OCI-LY7 (cell line): Measurements from ENCODE around the gene RNF215. TPM values are rescaled to one million over a fixed set of nuclear protein-coding genes. Genes with fewer than 3 reads are reported as not detected.

Experiments
- BruUV-seq: library from RNA; stranded (reverse); fragments of 400-500 nt; replicated peaks from 2 replicates; lab custom pipeline; 2021; lab: Mats Ljungman, UMichigan
- CTCF ChIA-PET: fragments of 300-600 bp; sonication (Branson Sonifier 250); formaldehyde crosslinking; loops from one replicate; lab custom pipeline; 2022; ENCODE audit warnings: antibody characterized with exemption; ENCODE audit not compliant: unreplicated experiment; lab: Charles Lee
- POLR2A ChIA-PET: fragments of 300-600 bp; sonication (Branson Sonifier 250); formaldehyde crosslinking; loops from one replicate; lab custom pipeline; 2022; ENCODE audit warnings: antibody characterized with exemption; lab: Charles Lee
- DNase-seq: peaks from one replicate; pipeline ENCODE4 v3.0.0-alpha.2; 2015; ENCODE audit warnings: low spot score
- H2AFZ ChIP-seq: fragments of 200-600 bp; sonication (generic), shearing (Covaris generic); 2 replicates; pipeline ENCODE4 v1.6.1; 2014; ENCODE audit warnings: mild to moderate bottlenecking, antibody characterized with exemption, low read length, moderate library complexity
- H3K27ac ChIP-seq: fragments of 200-600 bp; sonication (generic); 2 replicates; pipeline ENCODE4 v1.5.1; 2014; ENCODE audit warnings: mixed run types, low read depth, mild to moderate bottlenecking, moderate library complexity, low read length, inconsistent platforms; ENCODE audit not compliant: poor library complexity, severe bottlenecking
- H3K36me3 ChIP-seq: fragments of 200-600 bp; sonication (generic); 2 replicates; pipeline ENCODE4 v1.6.1; 2014; ENCODE audit warnings: mild to moderate bottlenecking, antibody characterized with exemption, low read length, moderate library complexity, mixed read lengths; ENCODE audit not compliant: insufficient read depth
- H3K4me1 ChIP-seq: fragments of 200-600 bp; sonication (generic); 2 replicates; pipeline ENCODE4 v1.5.1; 2014; ENCODE audit warnings: mild to moderate bottlenecking, low read length; ENCODE audit not compliant: insufficient read depth, poor library complexity, severe bottlenecking
- H3K4me2 ChIP-seq: fragments of 200-600 bp; sonication (generic); 2 replicates; pipeline ENCODE4 v1.6.1; 2014; ENCODE audit warnings: mild to moderate bottlenecking, low read length
- H3K4me3 ChIP-seq: fragments of 200-600 bp; sonication (generic); 2 replicates; pipeline ENCODE4 v1.5.1; 2014; ENCODE audit warnings: mild to moderate bottlenecking, low read depth, low read length; ENCODE audit not compliant: poor library complexity, severe bottlenecking
- H3K79me2 ChIP-seq: fragments of 200-600 bp; sonication (generic); 2 replicates; pipeline ENCODE4 v1.6.1; 2016; ENCODE audit warnings: low read depth, mild to moderate bottlenecking, low read length, moderate library complexity, mixed read lengths; ENCODE audit not compliant: insufficient read depth
- H3K9me2 ChIP-seq: fragments of 200-600 bp; sonication (generic); 2 replicates; pipeline ENCODE4 v1.6.1; 2016; ENCODE audit warnings: mild to moderate bottlenecking, low read length, mixed read lengths; ENCODE audit not compliant: insufficient read depth
- H3K9me3 ChIP-seq: fragments of 200-600 bp; sonication (generic); 2 replicates; pipeline ENCODE4 v1.6.1; 2014; ENCODE audit warnings: mild to moderate bottlenecking, mixed run types, low read length, mixed read lengths
- H4K20me1 ChIP-seq: fragments of 200-600 bp; sonication (generic); 2 replicates; pipeline ENCODE4 v1.6.1; 2014; ENCODE audit warnings: mild to moderate bottlenecking, antibody characterized with exemption, low read length, moderate library complexity, mixed read lengths; ENCODE audit not compliant: insufficient read depth
- EZH2phosphoT487 ChIP-seq: fragments of 200-600 bp; sonication (generic); IDR thresholded peaks from 2 replicates; pipeline ENCODE4 v1.6.1; 2018; ENCODE audit warnings: low read depth, borderline replicate concordance, mild to moderate bottlenecking, mixed run types, antibody characterized with exemption, low read length, moderate library complexity, mixed read lengths
- intact Hi-C: fragments of 100-400 bp; cut with micrococcal nuclease; formaldehyde crosslinking; loops from one replicate; pipeline ENCODE4 v1.10.0; 2022; ENCODE audit not compliant: unreplicated experiment
- total RNA-seq, 2 experiments: library from RNA; depleted of rRNA in 1 of 2; stranded (reverse); fragments of >200 nt in 1 of 2; shearing (Covaris generic) in 1 of 2; gene quantifications; 2 replicates each; pipeline ENCODE4 v1.2.3, GENCODE V29; 2014 to 2022
- TF ChIP-seq, protein P1 (sequence below): fragments of 200-600 bp; sonication (generic); conservative IDR thresholded peaks from 2 replicates; pipeline ENCODE4 v1.5.1; 2014; ENCODE audit warnings: mild to moderate bottlenecking, antibody characterized with exemption, low read length, moderate library complexity, mixed read lengths

RNF215 gene
- total RNA-seq, 2 experiments from 2014 or later, result 8.0 to 13.8 TPM

- H3K36me3 ChIP-seq, result no peaks in the 10 kb centered on the region
- DNase-seq, result no peak
- peaks cover 6% of the 10 kb centered on the region for H3K4me1 ChIP-seq
- no peak overlapping the region for H3K4me3 ChIP-seq
- no peak overlapping the region for H3K27ac ChIP-seq
- H3K4me2 ChIP-seq, result no peak overlapping the region
- POLR2A ChIA-PET, result no interaction called here
- no TSS peak for BruUV-seq
- H2AFZ ChIP-seq, result no peak overlapping the region
- CTCF ChIA-PET, result no interaction called here
- H3K9me3 ChIP-seq, result no peaks in the 10 kb centered on the region
- TF ChIP-seq, protein P1, sequence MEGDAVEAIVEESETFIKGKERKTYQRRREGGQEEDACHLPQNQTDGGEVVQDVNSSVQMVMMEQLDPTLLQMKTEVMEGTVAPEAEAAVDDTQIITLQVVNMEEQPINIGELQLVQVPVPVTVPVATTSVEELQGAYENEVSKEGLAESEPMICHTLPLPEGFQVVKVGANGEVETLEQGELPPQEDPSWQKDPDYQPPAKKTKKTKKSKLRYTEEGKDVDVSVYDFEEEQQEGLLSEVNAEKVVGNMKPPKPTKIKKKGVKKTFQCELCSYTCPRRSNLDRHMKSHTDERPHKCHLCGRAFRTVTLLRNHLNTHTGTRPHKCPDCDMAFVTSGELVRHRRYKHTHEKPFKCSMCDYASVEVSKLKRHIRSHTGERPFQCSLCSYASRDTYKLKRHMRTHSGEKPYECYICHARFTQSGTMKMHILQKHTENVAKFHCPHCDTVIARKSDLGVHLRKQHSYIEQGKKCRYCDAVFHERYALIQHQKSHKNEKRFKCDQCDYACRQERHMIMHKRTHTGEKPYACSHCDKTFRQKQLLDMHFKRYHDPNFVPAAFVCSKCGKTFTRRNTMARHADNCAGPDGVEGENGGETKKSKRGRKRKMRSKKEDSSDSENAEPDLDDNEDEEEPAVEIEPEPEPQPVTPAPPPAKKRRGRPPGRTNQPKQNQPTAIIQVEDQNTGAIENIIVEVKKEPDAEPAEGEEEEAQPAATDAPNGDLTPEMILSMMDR, result no peak
- TF ChIP-seq EZH2phosphoT487, result no peak
- H3K9me2 ChIP-seq, result no peaks in the 10 kb centered on the region
- intact Hi-C loops, result no loop called here
- no peaks in the 10 kb centered on the region for H4K20me1 ChIP-seq
- H3K79me2 ChIP-seq, result no peaks in the 10 kb centered on the region
Observed at GRCh38 chr22:30375312-30375849, 11.8 kb downstream of the RNF215 start.

DNA sequence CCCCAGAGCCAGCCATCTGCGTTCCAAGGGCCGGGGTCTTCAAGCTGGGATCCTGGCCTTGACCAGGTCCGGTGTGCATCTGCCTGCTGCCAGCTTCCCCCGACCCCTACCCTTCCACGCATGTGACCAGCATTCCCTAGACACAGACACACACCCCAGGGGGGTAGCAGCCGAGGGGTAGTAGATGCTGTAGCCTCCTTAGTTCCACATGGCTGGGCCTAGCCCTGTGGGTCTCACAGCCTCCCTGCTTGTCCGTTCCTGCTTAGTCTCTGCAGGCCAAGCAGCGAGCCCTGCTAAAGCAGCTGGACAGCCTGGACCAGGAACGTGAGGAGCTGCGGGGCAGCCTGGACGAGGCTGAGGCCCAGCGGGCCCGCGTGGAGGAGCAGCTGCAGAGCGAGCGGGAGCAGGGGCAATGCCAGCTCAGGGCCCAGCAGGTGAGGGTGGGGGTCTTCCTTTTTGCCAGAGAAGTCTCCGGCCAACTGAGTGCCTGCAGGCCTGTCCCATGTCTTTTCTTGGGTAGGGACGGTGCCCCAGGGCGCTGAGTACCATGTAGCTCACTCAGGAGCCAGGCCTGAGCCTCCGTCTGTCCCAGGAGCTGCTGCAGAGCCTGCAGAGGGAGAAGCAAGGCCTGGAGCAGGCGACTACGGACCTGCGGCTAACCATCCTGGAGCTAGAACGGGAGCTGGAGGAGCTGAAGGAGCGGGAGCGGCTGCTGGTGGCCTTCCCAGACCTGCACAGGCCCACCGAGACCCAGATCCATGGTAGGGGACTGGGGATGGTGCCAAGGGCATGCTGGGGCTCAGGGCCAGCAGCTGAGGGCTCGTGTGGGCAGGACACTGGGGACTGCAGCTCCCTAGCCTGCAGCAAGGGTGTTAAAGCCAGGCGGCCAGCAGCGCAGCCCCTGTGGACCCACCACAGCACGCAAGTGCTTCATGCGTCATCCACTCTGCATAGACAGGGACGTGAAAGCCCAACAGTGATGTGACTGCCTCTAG, 13.6 kb downstream of the RNF215 start:
- ChIA-PET POLR2A (interaction anchor here (0.6 kb wide), 1 partner anchor 607 kb away, joined by 4 read pairs; the partner anchor contains the start of genes UQCR10 and ZMAT5), CTCF (no interaction called here)
- no peak for TF ChIP-seq EZH2phosphoT487
- TF ChIP-seq, protein P1, result no peak
- H3K9me2 ChIP-seq, result no peaks in the 10 kb centered on the region
- H3K27ac ChIP-seq, result no peak overlapping the region
- H3K4me2 ChIP-seq, result no peak overlapping the region
- H3K4me3 ChIP-seq, result no peak overlapping the region
- no peaks in the 10 kb centered on the region for H3K4me1 ChIP-seq
- no peaks in the 10 kb centered on the region for H3K9me3 ChIP-seq
- H3K79me2 ChIP-seq, result no peaks in the 10 kb centered on the region
- DNase-seq, result no peak
- no TSS peak for BruUV-seq
- no peaks in the 10 kb centered on the region for H4K20me1 ChIP-seq
- H2AFZ ChIP-seq, result no peak overlapping the region
- intact Hi-C loops, result no loop called here
- H3K36me3 ChIP-seq, result no peaks in the 10 kb centered on the region
